ENCODE measurements around the gene ZNF599. TPM values are rescaled to one million over a fixed set of nuclear protein-coding genes. Genes with fewer than 3 reads are reported as not detected.

The ZNF599 gene
- total RNA-seq, 1 donor from 2014 or later = 7.3 TPM

GRCh38 chr19:34744896-34745690, 27.9 kb downstream of the ZNF599 start:
- DNase-seq (ENCODE audit: low spot score) = no peak

- no peak for DNase-seq (ENCODE audit: low spot score)
Measured at GRCh38 chr19:34734537-34735103, 38.4 kb downstream of the ZNF599 start.

GRCh38 chr19:34733746-34734536, 39.1 kb downstream of the ZNF599 start, which contains the start of gene ZNF181:
TSS of gene ZNF181 (plus strand) at chr19:34734243. CDS start at chr19:34735038, 795 bp downstream.
- DNase-seq (ENCODE audit: low spot score) = peak; percentile 90

GRCh38 chr19:34733266-34733745, 39.7 kb downstream of the ZNF599 start:
- DNase-seq (ENCODE audit: low spot score) = peak; percentile 72

- DNase-seq (ENCODE audit: low spot score) = no peak
Measured at GRCh38 chr19:34732612-34733211, 40.3 kb downstream of the ZNF599 start.

GRCh38 chr19:34731964-34732363, 41.1 kb downstream of the ZNF599 start:
- no peak for DNase-seq (ENCODE audit: low spot score)

- DNase-seq (ENCODE audit: low spot score) = no peak
Measured at GRCh38 chr19:34731019-34731829, 41.8 kb downstream of the ZNF599 start.

- DNase-seq (ENCODE audit: low spot score) = no peak
Measured at GRCh38 chr19:34725400-34725799, 47.6 kb downstream of the ZNF599 start.

- no peak for DNase-seq (ENCODE audit: low spot score)
Measured at GRCh38 chr19:34722353-34722752, 50.7 kb downstream of the ZNF599 start.

GRCh38 chr19:34715357-34715756, 57.7 kb downstream of the ZNF599 start:
- DNase-seq (ENCODE audit: low spot score) = no peak

- no peak for DNase-seq (ENCODE audit: low spot score)
Measured at GRCh38 chr19:34713262-34713637, 59.8 kb downstream of the ZNF599 start.

GRCh38 chr19:34712395-34713261, 60.4 kb downstream of the ZNF599 start:
- DNase-seq (ENCODE audit: low spot score) = peak; percentile 69

- DNase-seq (ENCODE audit: low spot score) = no peak
Measured at GRCh38 chr19:34711890-34712289, 61.1 kb downstream of the ZNF599 start.

Other genes with a start within 250 kb of the ZNF599 start
- gene SCGB2B2, start 96.1 kb downstream of the ZNF599 start, total RNA-seq = 3.4 TPM
- gene ZNF302, start 95.5 kb downstream of the ZNF599 start, total RNA-seq = 41.1 TPM
- gene ZNF181, start 39.0 kb downstream of the ZNF599 start, total RNA-seq = 12.2 TPM
- gene ZNF30, start 153.7 kb upstream of the ZNF599 start, total RNA-seq = 4.6 TPM
- gene ZNF792, start 191.0 kb upstream of the ZNF599 start, total RNA-seq = 10.2 TPM
- gene GRAMD1A, start 227.1 kb upstream of the ZNF599 start, total RNA-seq = 71.3 TPM

All from ureter (tissue), 1 donor.